Hepatocyte (in vitro differentiated cells): ENCODE measurements around the gene SLC25A44. TPM values are rescaled to one million over a fixed set of nuclear protein-coding genes. Genes with fewer than 3 reads are reported as not detected.

Source experiments
- DNase-seq: peaks from one replicate; pipeline ENCODE4 v3.0.0-alpha.2; 2016; ENCODE audit warnings: low spot score
- H2AFZ ChIP-seq: fragments of 200-600 bp; sonication (generic); 2 replicates; pipeline ENCODE4 v1.6.0; 2016; ENCODE audit warnings: antibody characterized with exemption, mild to moderate bottlenecking
- H3K27ac ChIP-seq: fragments of 200-600 bp; sonication (generic); 2 replicates; pipeline ENCODE4 v1.5.1; 2016; ENCODE audit warnings: mild to moderate bottlenecking
- H3K27me3 ChIP-seq: fragments of 200-600 bp; sonication (generic); 2 replicates; pipeline ENCODE4 v1.6.1; 2016
- H3K36me3 ChIP-seq: fragments of 200-600 bp; sonication (generic); replicated peaks from 2 replicates; pipeline ENCODE4 v1.5.1; 2016; ENCODE audit warnings: low read depth; ENCODE audit not compliant: insufficient read depth
- H3K4me1 ChIP-seq: fragments of 200-600 bp; sonication (generic); 2 replicates; pipeline ENCODE4 v1.5.1; 2016; ENCODE audit warnings: mild to moderate bottlenecking, moderate library complexity; ENCODE audit not compliant: insufficient read depth
- H3K4me2 ChIP-seq: fragments of 200-600 bp; sonication (generic); 2 replicates; pipeline ENCODE4 v1.6.0; 2016
- H3K4me3 ChIP-seq: fragments of 200-600 bp; sonication (generic); 2 replicates; pipeline ENCODE4 v1.5.1; 2016; ENCODE audit warnings: mild to moderate bottlenecking
- H3K79me2 ChIP-seq: fragments of 200-600 bp; sonication (generic); 2 replicates; pipeline ENCODE4 v1.6.0; 2017; ENCODE audit warnings: mild to moderate bottlenecking
- H3K9me2 ChIP-seq: fragments of 200-600 bp; sonication (generic); replicated peaks from 2 replicates; pipeline ENCODE4 v1.6.0; 2017; ENCODE audit warnings: mild to moderate bottlenecking; ENCODE audit not compliant: insufficient read depth
- H3K9me3 ChIP-seq: fragments of 200-600 bp; sonication (generic); 2 replicates; pipeline ENCODE4 v1.5.1; 2016; ENCODE audit warnings: low read depth, mild to moderate bottlenecking
- H4K20me1 ChIP-seq: fragments of 200-600 bp; sonication (generic); 2 replicates; pipeline ENCODE4 v1.6.0; 2016; ENCODE audit warnings: mild to moderate bottlenecking; ENCODE audit not compliant: insufficient read depth, poor library complexity, severe bottlenecking
- EZH2 ChIP-seq: fragments of 200-600 bp; sonication (generic); IDR thresholded peaks from 2 replicates; pipeline ENCODE4 v1.6.1; 2016; ENCODE audit warnings: antibody characterized with exemption, mild to moderate bottlenecking, borderline replicate concordance
- EZH2phosphoT487 ChIP-seq: fragments of 200-600 bp; sonication (generic); IDR thresholded peaks from one replicate; pipeline ENCODE4 v1.6.1; 2018; ENCODE audit warnings: antibody characterized with exemption, mild to moderate bottlenecking, low read depth, moderate library complexity; ENCODE audit not compliant: unreplicated experiment, severe bottlenecking
- WGBS: methylation state at CpG from one replicate; pipeline ENCODE4 v1.1.6; 2016; ENCODE audit warnings: low lambda C conversion rate; ENCODE audit errors: missing lambda C conversion rate; 5-methylcytosine and 5-hydroxymethylcytosine counted together
- polyA plus RNA-seq: library from polyadenylated mRNA; unstranded; fragments of >200 nt; fragmentation: Nextera tagmentation; extraction: Ambion mirVana; gene quantifications from 2 replicates; pipeline ENCODE4 v1.2.1, GENCODE V29; 2016
- total RNA-seq: library from RNA; depleted of rRNA; stranded (reverse); fragments of >200 nt; gene quantifications from 2 replicates; pipeline ENCODE4 v1.2.3, GENCODE V29; 2014
- TF ChIP-seq, protein P1 (sequence below): fragments of 200-600 bp; sonication (generic); IDR thresholded peaks from 2 replicates; pipeline ENCODE4 v1.5.1; 2016; ENCODE audit warnings: antibody characterized with exemption, mild to moderate bottlenecking; ENCODE audit not compliant: poor library complexity

SLC25A44 gene
- total and polyA plus RNA-seq, 2 experiments from 2014 or later = 16.9 to 19.3 TPM

DNA sequence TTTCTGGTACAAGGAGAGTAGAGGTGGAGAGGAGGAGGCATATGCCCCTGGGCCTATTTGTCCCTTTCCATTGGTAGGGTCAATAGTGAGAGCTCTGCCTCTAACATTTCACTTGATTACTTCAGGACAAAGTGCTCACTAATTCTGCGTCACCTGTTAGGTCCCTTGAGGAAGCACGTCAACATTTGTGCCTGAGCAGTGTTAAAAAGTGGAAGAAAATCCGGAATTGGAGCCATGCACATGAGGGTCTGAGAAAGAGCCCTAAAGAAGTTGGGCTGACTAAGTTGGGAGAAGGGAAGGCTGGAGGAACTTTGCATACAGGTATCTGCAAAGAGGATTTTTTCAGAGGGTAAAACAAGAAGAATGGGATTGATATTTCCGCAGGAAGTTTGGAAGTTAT, 1.9 kb downstream of the SLC25A44 start:
- H3K27ac ChIP-seq = no peak overlapping the region
- H3K79me2 ChIP-seq = peaks cover 61% of the 10 kb centered on the region
- H4K20me1 ChIP-seq = no peaks in the 10 kb centered on the region
- no peaks in the 10 kb centered on the region for H3K9me2 ChIP-seq
- H3K36me3 ChIP-seq = no peaks in the 10 kb centered on the region
- H3K4me2 ChIP-seq = peak overlapping the region; percentile 77
- TF ChIP-seq EZH2phosphoT487 = no peak
- no peak for TF ChIP-seq EZH2
- TF ChIP-seq, protein P1, sequence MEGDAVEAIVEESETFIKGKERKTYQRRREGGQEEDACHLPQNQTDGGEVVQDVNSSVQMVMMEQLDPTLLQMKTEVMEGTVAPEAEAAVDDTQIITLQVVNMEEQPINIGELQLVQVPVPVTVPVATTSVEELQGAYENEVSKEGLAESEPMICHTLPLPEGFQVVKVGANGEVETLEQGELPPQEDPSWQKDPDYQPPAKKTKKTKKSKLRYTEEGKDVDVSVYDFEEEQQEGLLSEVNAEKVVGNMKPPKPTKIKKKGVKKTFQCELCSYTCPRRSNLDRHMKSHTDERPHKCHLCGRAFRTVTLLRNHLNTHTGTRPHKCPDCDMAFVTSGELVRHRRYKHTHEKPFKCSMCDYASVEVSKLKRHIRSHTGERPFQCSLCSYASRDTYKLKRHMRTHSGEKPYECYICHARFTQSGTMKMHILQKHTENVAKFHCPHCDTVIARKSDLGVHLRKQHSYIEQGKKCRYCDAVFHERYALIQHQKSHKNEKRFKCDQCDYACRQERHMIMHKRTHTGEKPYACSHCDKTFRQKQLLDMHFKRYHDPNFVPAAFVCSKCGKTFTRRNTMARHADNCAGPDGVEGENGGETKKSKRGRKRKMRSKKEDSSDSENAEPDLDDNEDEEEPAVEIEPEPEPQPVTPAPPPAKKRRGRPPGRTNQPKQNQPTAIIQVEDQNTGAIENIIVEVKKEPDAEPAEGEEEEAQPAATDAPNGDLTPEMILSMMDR = no peak
- H3K4me3 ChIP-seq = no peak overlapping the region
- H3K9me3 ChIP-seq = no peaks in the 10 kb centered on the region
- H3K27me3 ChIP-seq = no peaks in the 10 kb centered on the region
- DNase-seq = no peak
- H3K4me1 ChIP-seq = peaks cover 10% of the 10 kb centered on the region
- 77% methylated on average over 4 of the region's 4 CpGs for WGBS
- H2AFZ ChIP-seq = no peak overlapping the region

GRCh38 chr1:156196445-156196844, 2.5 kb downstream of the SLC25A44 start:
- 72% methylated on average over 2 of the region's 2 CpGs for WGBS
- Histone ChIP-seq H4K20me1 (no peaks in the 10 kb centered on the region), H3K79me2 (peaks cover 67% of the 10 kb centered on the region)

DNA sequence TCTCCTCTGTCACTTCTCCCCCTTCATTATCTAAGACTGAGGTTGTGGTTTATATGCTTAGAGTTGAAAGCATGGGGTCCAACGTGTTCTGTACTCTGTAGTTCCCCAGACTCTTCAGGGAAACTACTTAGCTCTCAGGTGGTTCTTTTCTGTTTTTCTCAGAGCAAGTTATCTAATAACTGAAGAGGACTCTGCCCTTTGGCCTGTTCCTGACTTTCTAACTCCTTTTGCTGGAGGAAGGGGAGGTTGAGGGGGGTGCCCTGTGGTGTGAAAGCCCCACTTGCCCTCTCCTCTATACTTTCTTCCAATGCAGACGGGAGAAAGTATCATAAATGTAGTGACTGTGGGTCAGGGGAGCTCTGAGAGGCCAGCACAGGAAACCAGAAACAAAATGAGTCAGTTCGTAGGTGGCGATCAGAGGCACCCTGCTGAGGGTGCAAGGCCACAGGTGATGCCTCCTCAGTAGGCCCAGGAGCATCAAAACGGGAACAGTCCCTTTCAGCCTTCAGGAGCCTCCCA, 5.0 kb downstream of the SLC25A44 start:
- 76% methylated on average over 5 of the region's 5 CpGs for WGBS
- DNase-seq = peak; percentile 18
- no peaks in the 10 kb centered on the region for H3K36me3 ChIP-seq
- peaks cover 10% of the 10 kb centered on the region for H3K4me1 ChIP-seq
- no peaks in the 10 kb centered on the region for H4K20me1 ChIP-seq
- H3K79me2 ChIP-seq = peaks cover 86% of the 10 kb centered on the region
- TF ChIP-seq EZH2 (no peak), EZH2phosphoT487 (no peak)
- TF ChIP-seq, protein P1 = no peak
- H3K27ac ChIP-seq = peak overlapping the region; percentile 64
- H3K9me2 ChIP-seq = no peaks in the 10 kb centered on the region
- no peaks in the 10 kb centered on the region for H3K27me3 ChIP-seq
- no peak overlapping the region for H3K4me3 ChIP-seq
- H2AFZ ChIP-seq = no peak overlapping the region
- peak overlapping the region; percentile 28 for H3K4me2 ChIP-seq
- H3K9me3 ChIP-seq = no peaks in the 10 kb centered on the region

More at GRCh38 chr1:156196445-156196844, 2.5 kb downstream of the SLC25A44 start:
- no peaks in the 10 kb centered on the region for H3K9me2 ChIP-seq
- H3K27me3 ChIP-seq = no peaks in the 10 kb centered on the region
- H3K4me2 ChIP-seq = peak overlapping the region; percentile 77
- H3K9me3 ChIP-seq = no peaks in the 10 kb centered on the region
- no peak overlapping the region for H2AFZ ChIP-seq
- no peak for DNase-seq
- no peaks in the 10 kb centered on the region for H3K36me3 ChIP-seq
- peaks cover 10% of the 10 kb centered on the region for H3K4me1 ChIP-seq
- TF ChIP-seq EZH2 = no peak
- no peak for TF ChIP-seq EZH2phosphoT487
- TF ChIP-seq, protein P1 = no peak
- H3K4me3 ChIP-seq = no peak overlapping the region
- H3K27ac ChIP-seq = no peak overlapping the region
